ENCODE data around the gene TCEANC. TPM values are rescaled to one million over a fixed set of nuclear protein-coding genes. Genes with fewer than 3 reads are reported as not detected.

The TCEANC gene
- total and polyA plus RNA-seq, 2 of the 4 experiments (the other 2 are of a cell fraction), result 0.99 to 2.5 TPM

GRCh38 chrX:13687203-13687602, 34.3 kb downstream of the TCEANC start:
- no peaks in the 10 kb centered on the region for H3K9me1 ChIP-seq (ENCODE audit: insufficient read depth, low read length)
- ATAC-seq (ENCODE audit: low read depth) (no peak), DNase-seq (no peak)
- ChIA-PET CTCF (no interaction called here), POLR2A (ENCODE audit: unreplicated experiment) (no interaction called here)
- no peak overlapping the region for H2BK15ac ChIP-seq (ENCODE audit: low read depth, low read length)
- no peak overlapping the region for H2BK5ac ChIP-seq (ENCODE audit: low read depth, low read length, poor library complexity, severe bottlenecking)
- no peak overlapping the region for H2AK9ac ChIP-seq (replicated peaks; ENCODE audit: low read depth, low read length, poor library complexity)
- H3K23ac ChIP-seq (ENCODE audit: low read depth, low read length), result no peak overlapping the region
- H4K5ac ChIP-seq (ENCODE audit: low read depth, low read length), result no peak overlapping the region
- no CpG with 5 or more reads among the region's 1 CpG for WGBS, 2 experiments (ENCODE audit: extremely low coverage in 2 of 2, insufficient read length in 1 of 2)
- H3K56ac ChIP-seq (ENCODE audit: extremely low read depth, insufficient read depth, low read length), result no peak overlapping the region
- intact Hi-C loops (cut with micrococcal nuclease), result no loop called here
- H3K9me3 ChIP-seq (ENCODE audit: control insufficient read depth, insufficient read depth, low read length), result no peaks in the 10 kb centered on the region
- dilution Hi-C loops (cut with HindIII; ENCODE audit: low sequenced_read_pairs, unreplicated experiment), result no loop called here
- H3K27me3 ChIP-seq (ENCODE audit: control insufficient read depth, insufficient read depth, low read length), result peaks cover 7% of the 10 kb centered on the region
- no peak overlapping the region for H3K9ac ChIP-seq (ENCODE audit: low read depth, low read length)
- H2BK120ac ChIP-seq (ENCODE audit: low read depth, low read length), result no peak overlapping the region
- H3K18ac ChIP-seq (ENCODE audit: low read depth, low read length), result no peak overlapping the region
- H3K4me1 ChIP-seq (ENCODE audit: control insufficient read depth, insufficient read depth, low read length), result no peaks in the 10 kb centered on the region
- no peak for TF ChIP-seq MAZ (IDR thresholded peaks at IDR 0.05; ENCODE audit: borderline replicate concordance, low read depth, low read length)
- no peak for TF ChIP-seq RAD21 (IDR thresholded peaks at IDR 0.05; ENCODE audit: low read length)
- TF ChIP-seq CHD1 (IDR thresholded peaks at IDR 0.05; ENCODE audit: low read depth, low read length), result no peak
- no peak for TF ChIP-seq RFX5 (IDR thresholded peaks at IDR 0.05; ENCODE audit: low read depth, low read length)
- no peak overlapping the region for H2BK20ac ChIP-seq (ENCODE audit: low read depth, low read length)
- no peak overlapping the region for H4K91ac ChIP-seq (ENCODE audit: insufficient read depth, low read depth, low read length)
- H3K27ac ChIP-seq (ENCODE audit: insufficient read depth, low read length), result no peak overlapping the region
- H4K8ac ChIP-seq (ENCODE audit: low read depth in 2 of 2, low read length in 2 of 2), result no peak overlapping the region
- H2AK5ac ChIP-seq (ENCODE audit: low read depth, low read length), result no peak overlapping the region
- H3K4me3 ChIP-seq (ENCODE audit: insufficient read depth, low read depth, low read length), result no peak overlapping the region
- 0 out of 2 replicates have a peak, but pooled peaks cover 4% of the 10 kb centered on the region for H4K20me1 ChIP-seq (ENCODE audit: insufficient read depth, low read length)
- no TSS peak for BruUV-seq (replicated peaks)
- H3K4ac ChIP-seq (ENCODE audit: low read depth, low read length), result no peak overlapping the region
- H3K36me3 ChIP-seq (ENCODE audit: control insufficient read depth, insufficient read depth, low read length), result no peaks in the 10 kb centered on the region; the same call in 1 of the 2 replicates
- no peak overlapping the region for H2AFZ ChIP-seq (replicated peaks; ENCODE audit: low read length, poor library complexity)
- in situ Hi-C loops (cut with MboI; ENCODE audit: low sequenced_read_pairs), result no loop called here
- peaks cover 9 to 20% of the 10 kb centered on the region in 2 experiments; a peak in 2 of 4 replicates for H3K79me1 ChIP-seq (ENCODE audit: low read depth in 1 of 2, low read length in 2 of 2)
- no peak overlapping the region for H3K4me2 ChIP-seq (ENCODE audit: low read depth, low read length)
- H3K14ac ChIP-seq (replicated peaks; ENCODE audit: low read depth, low read length), result no peak overlapping the region
